PC-3 (cell line): ENCODE data around the gene CA5A.

Source experiments
- CTCF ChIP-seq: fragments of 300-600 bp; sonication (generic); conservative IDR thresholded peaks from 2 replicates; pipeline ENCODE4 v1.5.1; 2017; ENCODE audit warnings: antibody characterized with exemption, low read depth, mild to moderate bottlenecking, low read length
- EZH2 ChIP-seq: fragments of 300-600 bp; sonication (generic); IDR thresholded peaks from one replicate; pipeline ENCODE4 v1.6.1; 2017; ENCODE audit warnings: antibody characterized with exemption, mild to moderate bottlenecking, low read length; ENCODE audit not compliant: unreplicated experiment
- EZH2phosphoT487 ChIP-seq: fragments of 300-600 bp; sonication (generic); IDR thresholded peaks from 2 replicates; pipeline ENCODE4 v1.6.1; 2018; ENCODE audit warnings: mild to moderate bottlenecking, antibody characterized with exemption, low read length, borderline replicate concordance

- TF ChIP-seq EZH2 (no peak), CTCF (no peak), EZH2phosphoT487 (no peak)
These were observed 97.4 kb downstream of the CA5A start for GRCh38 chr16:87838643-87839541.
